Ovary (tissue), 9 donors: ENCODE results near the gene KRT81. TPM values are rescaled to one million over a fixed set of nuclear protein-coding genes. Genes with fewer than 3 reads are reported as not detected.
"Not testable (repeated sequence)": the region's sequence is repeated elsewhere in the genome, so short reads cannot be mapped to it uniquely, and the experiment has no call there.

ENCODE experiments used
- DNase-seq, 5 donors: peaks; one replicate each; pipeline ENCODE4 v3.0.0-alpha.2; 2019 to 2020
- H3K27ac ChIP-seq, 2 donors: fragments of 200-600 bp; one replicate each; pipeline versions ENCODE4 v1.5.1 to v1.8.0; 2019 to 2022
- H3K27me3 ChIP-seq: fragments of 200-600 bp; one replicate; pipeline ENCODE4 v1.8.0; 2022
- H3K36me3 ChIP-seq: fragments of 200-600 bp; sonication (generic); one replicate; pipeline ENCODE4 v1.5.1; 2019
- H3K4me1 ChIP-seq: one replicate; pipeline ENCODE4 v1.8.1; 2013; ENCODE audit warnings: mild to moderate bottlenecking, moderate library complexity; ENCODE audit not compliant: insufficient read depth
- H3K4me3 ChIP-seq: fragments of 200-600 bp; sonication (generic); one replicate; pipeline ENCODE4 v1.5.1; 2017
- H3K9me3 ChIP-seq, 2 donors: fragments of 200-600 bp in 1 of 2; sonication (generic) in 1 of 2; one replicate each; pipeline versions ENCODE4 v1.5.1 to v1.8.1; 2013 to 2019; ENCODE audit warnings: mild to moderate bottlenecking in 1 of 2, moderate library complexity in 1 of 2
- EP300 ChIP-seq: sonication (generic); formaldehyde crosslinking; IDR thresholded peaks from one replicate; pipeline ENCODE4 v1.6.1; 2017; ENCODE audit warnings: antibody characterized with exemption
- POLR2A ChIP-seq: fragments of 450-650 bp; IDR thresholded peaks from one replicate; pipeline ENCODE4 v1.6.1; 2017; ENCODE audit warnings: antibody characterized with exemption, mild to moderate bottlenecking, moderate library complexity
- WGBS, 3 donors: extraction: QIAGEN DNeasy Blood & Tissue Kit in 1 of 3; methylation state at CpG; one replicate each; pipeline versions ENCODE4 v1.1.5 to v1.1.7; 2013 to 2017; 5-methylcytosine and 5-hydroxymethylcytosine counted together
- intact Hi-C, 4 donors: fragments of 100-400 bp; cut with DNase I; formaldehyde crosslinking; loops; one replicate each; pipeline versions ENCODE4 v1.11.0 to v1.15.1; 2022 to 2023
- polyA plus RNA-seq, 2 donors: library from polyadenylated mRNA; stranded (reverse); fragments of 200-250 nt in 1 of 2; fragments of 350-450 nt in 1 of 2; fragmentation: Illumina TruSeq in 1 of 2; extraction: RNeasy Lipid Tissue Mini Kit (QIAGEN cat#74804) in 1 of 2; gene quantifications; one replicate each; pipeline ENCODE4 v1.2.3, GENCODE V29; 2013 to 2014
- total RNA-seq, 7 donors: library from RNA; depleted of rRNA in 2 of 7; stranded (reverse); fragments of >200 nt in 2 of 7; fragmentation: NEBNext Ultra II Directional in 3 of 7; extraction: Animal tissue kit (Norgen Biotek cat#: 25700) in 3 of 7; gene quantifications; one replicate each; pipeline versions ENCODE4 v1.1.0 to v1.2.4, GENCODE V29; 2016 to 2023
- TF ChIP-seq, protein P1 (sequence below), 3 donors: fragments of 450-650 bp in 2 of 3; fragments of 200-600 bp in 1 of 3; IDR thresholded peaks; one replicate each; pipeline versions ENCODE4 v1.5.1 to v1.8.0; 2016 to 2022; ENCODE audit warnings: antibody characterized with exemption in 3 of 3, mild to moderate bottlenecking in 1 of 3
- donor health status: DM: no; HTN: no; CAD: no; lungs with moderate emphysema.
- donor health status: DM: no; HTN: no; CAD: no.
- donor health status: Bipolar disorder and iron deficiency.
- donor health status: DM: yes; HTN: yes; CAD: no.
- donor health status: DM: no; HTN: no; CAD: no.
- donor health status: DM: yes; HTN: yes; CAD: no.

KRT81 gene
- total and polyA plus RNA-seq, 9 donors = 1.2 TPM; not detected in 8

DNA sequence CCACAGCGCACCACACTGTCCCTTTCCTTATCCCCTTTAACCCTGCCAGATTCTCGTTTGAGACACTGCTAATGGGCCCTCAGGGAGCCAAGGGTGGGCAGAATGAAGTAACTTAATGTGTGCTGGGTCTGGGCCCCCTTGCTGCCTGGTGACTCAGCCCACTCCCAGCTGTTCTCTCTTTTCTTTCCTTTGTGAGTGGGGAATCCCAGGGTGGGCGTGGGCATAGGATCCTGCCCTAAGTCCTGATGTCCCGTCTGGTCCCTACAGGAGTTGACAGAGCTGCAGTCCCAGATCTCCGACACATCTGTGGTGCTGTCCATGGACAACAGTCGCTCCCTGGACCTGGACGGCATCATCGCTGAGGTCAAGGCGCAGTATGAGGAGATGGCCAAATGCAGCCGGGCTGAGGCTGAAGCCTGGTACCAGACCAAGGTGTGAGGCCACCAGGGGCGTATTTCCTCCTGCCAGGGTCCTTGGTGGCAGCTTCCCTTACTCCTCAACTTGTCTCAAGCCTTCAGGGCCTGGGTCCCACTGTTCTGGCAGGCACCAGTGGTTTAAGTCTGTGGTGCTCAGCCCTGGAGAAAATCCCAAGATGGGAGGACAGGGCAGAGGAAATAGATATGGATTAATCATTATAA lies 50.0 kb downstream of the KRT81 start:
- no peak overlapping the region for H3K27ac ChIP-seq
- H3K36me3 ChIP-seq = no peaks in the 10 kb centered on the region
- no peak overlapping the region for H3K4me3 ChIP-seq
- WGBS, 3 donors = 71 to 87% (median 78%) methylated on average over 11 of the region's 11 CpGs
- DNase-seq = no peak
- intact Hi-C loops = no loop called here
- no peaks in the 10 kb centered on the region for H3K27me3 ChIP-seq
- H3K9me3 ChIP-seq = no peaks in the 10 kb centered on the region
- peaks cover 7% of the 10 kb centered on the region for H3K4me1 ChIP-seq
- TF ChIP-seq EP300 (no peak), POLR2A (no peak)
- TF ChIP-seq, protein P1, sequence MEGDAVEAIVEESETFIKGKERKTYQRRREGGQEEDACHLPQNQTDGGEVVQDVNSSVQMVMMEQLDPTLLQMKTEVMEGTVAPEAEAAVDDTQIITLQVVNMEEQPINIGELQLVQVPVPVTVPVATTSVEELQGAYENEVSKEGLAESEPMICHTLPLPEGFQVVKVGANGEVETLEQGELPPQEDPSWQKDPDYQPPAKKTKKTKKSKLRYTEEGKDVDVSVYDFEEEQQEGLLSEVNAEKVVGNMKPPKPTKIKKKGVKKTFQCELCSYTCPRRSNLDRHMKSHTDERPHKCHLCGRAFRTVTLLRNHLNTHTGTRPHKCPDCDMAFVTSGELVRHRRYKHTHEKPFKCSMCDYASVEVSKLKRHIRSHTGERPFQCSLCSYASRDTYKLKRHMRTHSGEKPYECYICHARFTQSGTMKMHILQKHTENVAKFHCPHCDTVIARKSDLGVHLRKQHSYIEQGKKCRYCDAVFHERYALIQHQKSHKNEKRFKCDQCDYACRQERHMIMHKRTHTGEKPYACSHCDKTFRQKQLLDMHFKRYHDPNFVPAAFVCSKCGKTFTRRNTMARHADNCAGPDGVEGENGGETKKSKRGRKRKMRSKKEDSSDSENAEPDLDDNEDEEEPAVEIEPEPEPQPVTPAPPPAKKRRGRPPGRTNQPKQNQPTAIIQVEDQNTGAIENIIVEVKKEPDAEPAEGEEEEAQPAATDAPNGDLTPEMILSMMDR (IDR thresholded peaks at IDR 0.05) = no peak

DNA sequence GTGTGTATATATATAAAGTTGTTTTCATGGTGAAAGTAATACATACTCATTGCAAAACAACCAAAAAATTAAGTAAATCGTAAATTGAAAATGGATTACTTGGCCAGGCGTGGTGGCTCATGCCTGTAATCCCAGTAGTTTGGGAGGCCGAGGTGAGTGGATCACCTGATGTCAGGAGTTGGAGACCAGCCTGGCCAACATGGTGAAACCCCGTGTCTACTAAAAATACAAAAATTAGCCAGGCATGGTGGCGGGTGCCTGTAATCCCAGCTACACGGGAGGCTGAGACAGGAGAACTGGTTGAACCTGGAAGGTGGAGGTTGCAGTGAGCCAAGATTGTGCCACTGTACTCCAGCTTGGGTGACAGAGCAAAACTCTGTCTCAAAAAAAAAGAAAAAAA lies 51.1 kb downstream of the KRT81 start:
- H3K9me3 ChIP-seq, H3K4me3 ChIP-seq, H3K27ac ChIP-seq, H3K27me3 ChIP-seq, DNase-seq, H3K36me3 ChIP-seq, intact Hi-C loops, H3K4me1 ChIP-seq: not testable (repeated sequence)
- 88 to 91% (median 88%) methylated on average over 6 of the region's 6 CpGs for WGBS, 3 donors

DNA sequence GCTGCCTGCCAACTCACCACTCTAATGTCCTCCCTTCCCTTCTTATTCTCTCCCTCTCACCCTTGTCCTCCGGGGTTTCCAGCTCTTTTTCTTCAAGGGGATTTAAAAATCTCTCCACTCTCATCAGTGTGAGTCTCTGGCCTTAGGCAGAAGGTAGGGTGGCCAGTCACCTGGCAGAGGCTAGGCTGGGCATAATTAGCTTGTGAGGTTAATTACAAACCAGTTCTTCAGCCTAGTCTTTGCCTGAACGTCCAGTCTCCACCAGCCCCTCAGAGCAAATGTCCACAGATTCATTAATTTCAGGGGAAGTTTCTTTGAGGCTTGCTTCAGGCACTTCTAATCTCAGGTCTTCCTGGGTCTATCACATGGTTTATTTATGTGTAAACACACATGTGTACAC lies 51.6 kb downstream of the KRT81 start:
- 49 to 53% (median 51%) methylated on average over 2 of the region's 2 CpGs for WGBS, 3 donors
- intact Hi-C loops = no loop called here
- no peak for TF ChIP-seq POLR2A
- no peak for TF ChIP-seq EP300
- TF ChIP-seq, protein P1 (IDR thresholded peaks at IDR 0.05) = no peak
- Histone ChIP-seq H3K4me1 (peaks cover 7% of the 10 kb centered on the region), H3K36me3 (no peaks in the 10 kb centered on the region), H3K27ac (no peak overlapping the region), H3K4me3 (no peak overlapping the region), H3K9me3 (no peaks in the 10 kb centered on the region), H3K27me3 (no peaks in the 10 kb centered on the region)
- no peak for DNase-seq

DNA sequence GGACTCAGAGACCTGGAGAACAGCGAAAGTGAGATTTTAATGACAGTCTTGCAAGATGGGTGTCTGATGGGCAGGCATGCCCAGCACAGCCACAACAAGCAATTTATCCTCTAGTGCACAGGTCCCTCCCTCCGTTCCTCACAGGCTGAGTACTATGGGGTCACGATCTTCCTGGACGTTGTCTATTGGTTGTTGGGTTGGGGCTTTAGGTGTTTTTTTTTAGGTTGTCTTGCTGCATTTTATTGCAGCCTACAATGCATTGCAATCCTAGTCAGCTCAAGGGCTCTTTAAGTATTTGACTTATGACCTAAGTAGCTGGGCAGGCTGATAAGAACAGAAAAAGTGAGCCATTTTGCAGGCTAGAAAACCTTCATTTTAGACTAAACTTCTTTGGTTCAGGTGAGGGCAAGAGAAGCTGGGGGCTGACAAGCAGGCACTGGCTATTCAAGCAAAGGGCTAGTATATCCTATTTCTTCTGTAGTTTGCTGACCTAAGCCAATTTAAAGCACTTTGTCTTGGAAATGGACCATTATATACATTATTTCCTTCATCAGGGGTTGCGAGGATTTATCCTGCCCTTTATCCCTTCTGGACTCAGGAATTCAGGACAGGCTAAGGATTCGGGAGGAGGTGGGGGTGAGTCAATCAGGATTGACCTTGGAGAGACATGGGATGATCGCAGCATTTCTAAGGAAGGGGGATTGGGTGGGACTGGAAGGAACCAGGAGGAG lies 52.3 kb downstream of the KRT81 start:
- Histone ChIP-seq H3K27ac (no peak overlapping the region), H3K4me1 (peaks cover 4% of the 10 kb centered on the region), H3K27me3 (no peaks in the 10 kb centered on the region), H3K4me3 (no peak overlapping the region), H3K36me3 (no peaks in the 10 kb centered on the region), H3K9me3 (no peaks in the 10 kb centered on the region)
- intact Hi-C loops = no loop called here
- no peak for DNase-seq
- 62 to 72% (median 72%) methylated on average over 7 of the region's 7 CpGs for WGBS, 3 donors
- TF ChIP-seq, protein P1 (IDR thresholded peaks at IDR 0.05) = no peak
- TF ChIP-seq POLR2A (no peak), EP300 (no peak)

DNA sequence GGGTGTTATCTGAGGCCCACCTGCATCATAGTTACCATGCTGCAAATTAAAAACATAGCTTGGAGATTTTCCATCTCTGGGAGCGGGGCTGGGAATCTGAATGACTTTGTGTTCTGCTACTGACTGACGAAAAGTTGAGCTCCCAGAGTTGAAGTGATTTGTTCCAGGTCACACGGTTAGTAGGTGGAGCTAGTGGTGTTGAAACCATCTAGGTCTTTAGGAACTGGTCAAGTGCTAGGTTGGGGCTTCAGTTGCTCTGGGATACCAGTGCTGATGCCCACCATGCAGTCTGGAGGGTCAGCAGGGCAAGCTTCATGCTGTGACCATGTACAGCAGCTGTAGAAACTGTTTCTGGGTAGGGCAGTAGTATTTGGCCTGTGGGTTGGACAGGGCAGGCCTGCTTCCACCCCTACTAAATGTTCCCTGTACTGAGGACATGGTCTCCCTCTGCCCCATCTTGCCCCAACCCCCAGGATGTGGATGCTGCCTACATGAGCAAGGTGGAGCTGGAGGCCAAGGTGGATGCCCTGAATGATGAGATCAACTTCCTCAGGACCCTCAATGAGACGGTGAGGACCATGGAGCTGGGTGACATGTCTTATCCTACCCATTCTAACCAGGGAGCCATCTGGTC lies 53.0 kb downstream of the KRT81 start:
- TF ChIP-seq POLR2A = no peak
- no peak for TF ChIP-seq EP300
- TF ChIP-seq, protein P1 (IDR thresholded peaks at IDR 0.05) = no peak
- no peak overlapping the region for H3K27ac ChIP-seq
- intact Hi-C loops = no loop called here

More for the DNA sequence above, 53.0 kb downstream of the KRT81 start:
- 85 to 88% (median 87%) methylated on average over 4 of the region's 4 CpGs for WGBS, 3 donors
- Histone ChIP-seq H3K9me3 (no peaks in the 10 kb centered on the region), H3K4me3 (no peak overlapping the region), H3K36me3 (no peaks in the 10 kb centered on the region), H3K4me1 (no peaks in the 10 kb centered on the region), H3K27me3 (no peaks in the 10 kb centered on the region)
- DNase-seq = no peak
